GM18517 (cell line): ENCODE data around the gene PSPC1.
A peak's percentile ranks its signal among the peaks of the same experiment; 100 is the strongest.
"Not testable (repeated sequence)": the region's sequence is repeated elsewhere in the genome, so short reads cannot be mapped to it uniquely, and the experiment has no call there.

ENCODE experiments used
- ATAC-seq: cut with Tn5 transposase; IDR thresholded peaks from one replicate; pipeline ENCODE4 v1.9.1; 2021; ENCODE audit warnings: mild to moderate bottlenecking, moderate library complexity; ENCODE audit not compliant: unreplicated experiment

Gene PSPC1

GRCh38 chr13:19782727-19783682, at the start of gene PSPC1:
Gene PSPC1 (minus strand): TSS chr13:19782945. CDS start chr13:19782757, 188 bp downstream.
- peak; percentile 79 for ATAC-seq

DNA sequence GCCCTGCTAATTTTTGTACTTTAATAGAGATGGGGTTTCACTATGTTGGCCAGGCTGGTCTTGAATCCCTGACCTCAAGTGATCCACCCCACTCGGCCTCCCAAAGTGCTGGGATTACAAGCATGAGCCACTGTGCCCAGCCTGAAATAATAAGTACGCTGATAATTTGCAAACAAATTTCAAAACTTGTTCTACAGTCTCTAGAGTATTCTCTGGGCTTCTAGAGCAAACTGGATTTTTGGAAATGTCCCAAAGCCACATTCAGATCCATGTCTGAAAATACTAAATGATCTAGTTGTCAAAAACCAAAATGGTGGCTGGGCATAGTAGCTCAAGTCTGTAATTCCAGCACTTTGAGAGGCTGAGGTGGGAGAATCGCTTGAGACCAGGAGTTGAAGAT, 39.9 kb upstream of the PSPC1 start:
- ATAC-seq = no peak

DNA sequence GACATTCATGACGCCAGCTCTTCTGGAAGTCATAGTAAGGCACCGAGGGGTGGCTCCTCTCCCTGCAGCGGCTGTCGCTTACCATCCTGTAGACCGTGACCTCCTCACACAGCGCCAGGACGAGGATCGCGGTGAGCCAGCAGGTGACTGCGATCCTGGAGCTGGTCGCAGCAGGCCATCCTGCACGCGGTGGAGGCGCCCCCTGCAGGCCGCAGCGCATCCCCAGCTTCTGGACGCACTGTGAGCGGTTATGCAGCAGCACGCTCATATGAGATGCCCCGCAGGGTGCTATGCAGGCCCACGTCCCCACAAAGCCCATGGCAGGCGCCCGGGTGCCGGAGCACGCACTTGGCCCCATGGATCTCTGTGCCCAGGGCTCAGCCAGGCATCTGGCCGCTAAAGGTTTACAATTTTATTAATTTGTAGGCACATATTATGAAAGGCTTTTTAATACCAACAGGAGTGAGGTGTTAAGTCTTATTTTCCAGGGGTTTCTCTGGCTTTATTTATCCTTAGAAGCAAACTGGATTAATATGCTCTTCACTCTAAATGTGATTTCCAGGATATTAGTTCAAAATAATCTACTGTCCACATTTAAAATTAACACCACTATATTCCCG, 35.6 kb upstream of the PSPC1 start:
- ATAC-seq = no peak

DNA sequence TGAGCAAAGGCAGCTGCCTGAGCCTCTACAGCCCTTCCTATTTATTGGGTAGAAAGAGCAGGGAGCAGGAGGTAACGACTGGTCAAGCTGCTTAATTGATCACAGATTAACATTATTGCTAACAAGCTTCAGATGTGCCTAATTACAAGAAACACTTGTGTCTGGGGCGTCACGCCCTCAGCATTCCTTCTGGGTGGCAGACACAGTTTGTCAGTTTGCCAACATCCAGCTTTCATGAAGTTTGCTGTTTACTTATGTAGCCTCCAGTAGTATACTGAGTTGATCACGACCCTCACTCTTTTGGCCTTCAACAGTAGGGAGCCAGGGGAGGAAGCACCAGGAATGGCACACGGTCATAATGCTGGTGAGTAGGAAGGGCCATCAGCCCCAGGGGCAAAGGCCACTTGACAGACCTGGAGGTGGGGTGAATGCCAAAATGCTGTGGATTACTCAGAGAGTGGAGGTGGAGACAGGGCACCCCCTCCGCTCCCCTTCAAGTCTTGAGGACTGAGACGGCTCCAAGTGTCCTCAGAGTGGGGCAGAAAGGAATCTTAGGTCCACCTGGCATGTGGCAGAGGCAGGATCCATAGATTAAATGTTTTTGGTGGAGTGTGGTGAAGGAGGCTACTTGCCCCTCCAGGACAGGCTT, 34.9 kb upstream of the PSPC1 start:
- ATAC-seq = no peak

DNA sequence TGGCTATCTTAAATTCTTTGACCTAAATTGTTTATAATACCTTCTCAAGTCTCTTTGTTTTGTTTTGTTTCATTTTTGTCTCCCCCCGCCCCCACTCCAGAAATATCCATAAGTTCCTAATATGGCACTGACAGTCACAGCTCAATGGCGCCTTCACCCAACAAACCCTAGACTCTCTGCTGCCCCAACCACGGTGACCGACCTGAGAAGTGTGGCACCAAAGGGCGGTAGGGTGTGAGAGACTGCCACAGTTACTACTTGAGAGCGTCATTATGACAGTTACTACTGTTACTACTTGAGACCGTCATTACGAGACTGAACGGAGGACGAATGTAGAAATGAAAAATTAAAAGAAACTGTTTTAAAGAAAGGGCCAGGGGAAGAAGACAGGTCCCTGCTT, 34.4 kb upstream of the PSPC1 start:
- no peak for ATAC-seq

- ATAC-seq = not testable (repeated sequence)
Measured at GRCh38 chr13:19815842-19816241, 33.1 kb upstream of the PSPC1 start.

GRCh38 chr13:19810996-19811881, 28.5 kb upstream of the PSPC1 start:
- no peak for ATAC-seq

GRCh38 chr13:19810151-19810550, 27.4 kb upstream of the PSPC1 start:
- no peak for ATAC-seq

GRCh38 chr13:19805765-19806164, 23.0 kb upstream of the PSPC1 start:
- ATAC-seq = no peak

- no peak for ATAC-seq
Measured at GRCh38 chr13:19795956-19796355, 13.2 kb upstream of the PSPC1 start.

DNA sequence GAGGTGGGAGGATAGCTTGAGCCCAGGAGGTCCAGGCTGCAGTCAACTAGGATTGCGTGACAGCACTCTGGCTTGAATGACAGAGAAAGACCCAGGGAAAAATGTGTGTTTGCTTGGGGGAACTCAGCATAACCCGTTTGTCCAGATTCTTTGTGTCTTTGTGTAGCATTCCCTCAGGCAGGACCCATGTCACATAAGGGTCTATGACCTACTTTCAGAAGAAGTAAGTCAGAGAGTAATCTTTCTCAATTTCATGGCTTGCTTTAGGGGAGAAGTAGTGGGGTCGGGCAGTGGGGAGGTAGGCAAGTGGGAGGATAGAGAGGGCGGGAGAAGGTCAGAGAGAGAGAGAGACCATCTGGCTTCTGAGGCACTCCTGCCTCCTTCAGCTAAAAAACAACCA, 11.9 kb upstream of the PSPC1 start:
- ATAC-seq = no peak

DNA sequence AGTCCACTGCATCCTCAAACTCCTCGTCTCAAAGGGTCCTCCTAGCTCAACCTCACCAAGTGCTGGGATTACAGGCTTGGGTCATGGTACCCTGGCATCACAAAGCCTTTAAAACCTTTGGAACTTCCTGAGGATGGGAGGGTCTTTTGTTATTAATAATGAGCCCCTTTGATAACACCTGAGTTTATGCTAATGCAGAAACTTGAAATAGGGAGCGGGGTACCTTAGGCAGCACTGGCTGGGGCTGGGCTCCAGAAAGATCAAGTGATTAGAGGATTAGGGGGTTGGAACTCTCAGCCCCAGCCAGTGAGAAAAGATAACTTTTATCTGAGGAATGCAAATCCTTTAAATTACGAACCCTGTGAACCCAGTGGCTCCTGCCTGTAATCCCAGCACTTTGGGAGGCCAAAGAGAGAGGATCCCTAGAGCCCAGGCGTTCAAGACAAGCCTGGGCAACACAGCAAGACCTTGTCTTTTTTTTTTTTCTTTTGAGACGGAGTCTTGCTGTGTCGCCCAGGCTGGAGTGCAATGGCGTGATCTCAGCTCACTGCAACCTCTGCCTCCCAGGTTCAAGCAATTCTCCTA, 9.3 kb upstream of the PSPC1 start:
- no peak for ATAC-seq

DNA sequence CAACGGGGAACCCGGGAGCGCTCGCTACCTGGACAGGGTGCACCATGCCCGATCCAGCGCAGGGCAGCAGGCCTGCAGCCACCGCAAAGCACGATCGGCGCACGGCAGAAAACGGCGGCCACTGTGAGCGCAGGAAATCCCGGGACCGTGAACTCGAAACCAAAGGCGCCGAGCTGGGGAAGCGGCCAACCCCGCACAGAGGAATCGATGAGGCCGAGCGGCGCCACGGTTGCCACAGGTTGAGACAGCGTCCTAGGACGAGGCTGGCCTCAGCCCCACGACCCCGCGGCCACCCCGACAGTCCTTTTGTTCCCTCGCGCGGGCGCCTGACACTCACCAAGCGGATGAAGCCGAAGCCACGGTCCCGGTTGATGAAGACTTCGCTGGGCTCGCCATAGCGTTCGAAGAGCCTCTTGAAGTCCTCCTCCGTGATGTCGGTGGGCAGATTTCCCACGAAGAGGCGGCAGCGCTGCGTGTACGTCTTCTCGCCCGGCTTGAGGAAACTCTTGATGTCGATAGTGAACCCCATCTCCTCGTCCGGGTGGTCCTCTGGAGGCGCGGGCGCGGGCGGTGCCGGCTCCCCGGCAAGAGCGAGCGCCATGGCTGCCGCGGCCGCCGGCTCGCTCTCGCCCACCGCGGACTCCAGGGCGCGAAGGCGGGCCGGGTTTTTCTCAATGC, 557 bp downstream of the PSPC1 start:
- ATAC-seq = peak; percentile 47

DNA sequence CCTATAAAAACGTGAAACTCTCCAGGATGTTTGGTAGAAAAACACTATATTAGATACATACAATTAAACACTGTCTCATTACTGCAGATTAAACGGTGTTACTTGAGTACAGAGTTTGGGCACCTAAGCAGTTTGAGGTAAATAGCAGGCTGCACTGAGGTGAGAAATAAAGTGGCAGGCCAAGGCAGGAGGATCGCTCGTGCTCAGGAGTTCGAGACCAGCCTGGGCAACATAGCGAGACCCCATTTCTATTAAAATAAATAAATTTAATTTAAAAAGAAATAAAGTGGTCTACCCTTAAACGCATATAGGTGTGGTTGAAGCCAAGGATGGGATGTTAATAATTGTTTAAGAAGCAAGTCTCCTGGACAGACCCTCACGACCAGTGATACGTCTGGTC, 1.2 kb downstream of the PSPC1 start:
- ATAC-seq = no peak

DNA sequence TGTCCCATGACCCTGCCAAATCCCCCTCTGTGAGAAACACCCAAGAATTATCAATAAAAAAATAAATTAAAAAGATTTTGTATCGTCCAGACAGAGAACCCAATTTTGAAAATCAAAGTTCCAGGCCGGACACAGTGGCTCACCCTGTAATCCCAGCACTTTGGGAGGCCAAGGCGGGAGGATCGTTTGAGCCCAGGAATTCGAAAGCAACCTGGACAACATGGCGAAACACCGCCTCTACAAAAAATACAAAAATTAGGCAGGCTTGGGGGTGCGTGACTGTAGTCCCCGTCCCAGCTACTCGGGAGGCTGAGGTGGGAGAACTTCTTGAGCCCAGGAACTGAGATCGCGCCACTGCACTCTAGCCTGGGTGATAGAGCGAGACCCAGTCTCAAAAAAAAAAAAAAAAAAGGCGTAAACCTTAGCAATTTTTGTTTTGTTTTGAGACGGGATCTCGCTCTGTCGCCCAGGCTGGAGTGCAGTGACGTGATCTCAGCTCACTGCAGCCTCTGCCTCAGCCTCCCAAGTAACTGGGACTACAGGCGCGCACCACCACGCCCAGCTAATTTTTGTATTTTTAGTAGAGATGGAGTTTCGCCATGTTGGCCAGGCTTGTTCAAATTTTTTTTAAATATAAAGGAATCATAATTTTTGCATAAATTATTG, 1.9 kb downstream of the PSPC1 start:
- ATAC-seq = not testable (repeated sequence)

DNA sequence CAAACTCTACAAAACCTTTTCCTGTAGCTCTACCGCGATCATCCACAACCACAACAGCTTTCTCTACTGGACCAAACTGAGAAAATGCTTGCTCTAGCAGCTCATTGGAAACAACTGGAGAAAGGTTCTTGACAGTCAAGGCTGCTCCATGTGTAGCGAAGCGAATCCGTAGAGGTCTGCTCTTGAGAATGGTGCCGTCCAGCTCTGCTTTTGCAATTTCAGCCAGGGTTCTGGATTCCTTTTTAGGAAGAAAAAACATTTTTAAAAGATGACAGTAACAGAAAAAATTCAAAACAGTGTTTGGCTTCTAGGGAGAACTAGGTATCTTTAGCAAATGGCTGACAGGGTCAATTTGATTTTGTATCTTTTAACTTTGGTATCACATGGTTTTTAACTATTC, 10.4 kb downstream of the PSPC1 start:
- no peak for ATAC-seq

GRCh38 chr13:19769854-19770253, 12.9 kb downstream of the PSPC1 start:
- ATAC-seq = no peak

GRCh38 chr13:19767966-19768365, 14.8 kb downstream of the PSPC1 start:
- no peak for ATAC-seq

DNA sequence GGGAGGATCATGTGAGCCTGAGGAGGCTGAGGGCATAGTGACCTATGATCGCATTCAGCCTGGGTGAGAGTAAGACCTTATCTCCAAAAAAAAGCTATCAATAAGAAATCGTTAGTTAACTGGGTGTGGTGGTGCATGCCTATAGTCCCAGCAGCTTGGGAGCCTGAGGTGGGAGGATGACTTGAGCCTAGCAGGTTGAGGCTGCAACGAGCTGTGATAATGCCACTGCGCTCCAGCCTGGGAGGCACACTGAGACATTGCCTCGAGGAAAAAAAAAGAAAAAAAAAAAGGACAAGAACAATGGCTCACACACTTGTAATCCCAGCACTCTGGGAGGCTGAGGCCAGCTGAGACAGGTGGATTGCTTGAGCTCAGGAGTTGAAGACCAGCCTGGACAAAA, 16.2 kb downstream of the PSPC1 start:
- ATAC-seq = no peak
